ENCODE data around the gene TBC1D10A. TPM values are rescaled to one million over a fixed set of nuclear protein-coding genes. Genes with fewer than 3 reads are reported as not detected.

TBC1D10A gene
- total RNA-seq, 2 donors from 2014 or later = 12.1 to 13.7 TPM

DNA sequence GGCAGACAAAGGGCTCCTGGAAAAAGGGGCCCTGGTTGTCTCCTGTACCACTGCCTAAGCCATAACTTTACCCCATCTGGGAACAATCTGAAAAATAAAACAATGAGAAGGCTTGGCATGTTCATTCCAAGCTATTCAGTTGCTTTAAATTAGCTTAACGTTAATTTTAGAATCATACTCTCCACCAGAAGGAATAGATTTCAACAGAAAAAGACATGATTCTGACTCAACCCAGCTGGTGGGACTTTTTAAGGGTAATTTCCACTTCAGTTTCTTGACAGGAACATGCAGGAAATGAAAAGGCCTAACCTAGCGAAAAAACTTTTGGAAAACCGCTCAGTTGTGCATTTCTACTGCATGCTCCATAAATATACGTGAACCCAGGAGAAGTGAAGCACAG is 22.1 kb upstream of the TBC1D10A start:
- Mint-ChIP-seq H3K9me3 (no peaks in the 10 kb centered on the region), H3K4me1 (no peaks in the 10 kb centered on the region), H3K4me3 (no peak overlapping the region), H3K36me3 (ENCODE audit: low read depth) (peaks cover 79% of the 10 kb centered on the region), H3K27me3 (ENCODE audit: insufficient read depth) (no peaks in the 10 kb centered on the region), H3K27ac (no peak overlapping the region)
- DNase-seq = no peak
- TF ChIP-seq, protein P1, sequence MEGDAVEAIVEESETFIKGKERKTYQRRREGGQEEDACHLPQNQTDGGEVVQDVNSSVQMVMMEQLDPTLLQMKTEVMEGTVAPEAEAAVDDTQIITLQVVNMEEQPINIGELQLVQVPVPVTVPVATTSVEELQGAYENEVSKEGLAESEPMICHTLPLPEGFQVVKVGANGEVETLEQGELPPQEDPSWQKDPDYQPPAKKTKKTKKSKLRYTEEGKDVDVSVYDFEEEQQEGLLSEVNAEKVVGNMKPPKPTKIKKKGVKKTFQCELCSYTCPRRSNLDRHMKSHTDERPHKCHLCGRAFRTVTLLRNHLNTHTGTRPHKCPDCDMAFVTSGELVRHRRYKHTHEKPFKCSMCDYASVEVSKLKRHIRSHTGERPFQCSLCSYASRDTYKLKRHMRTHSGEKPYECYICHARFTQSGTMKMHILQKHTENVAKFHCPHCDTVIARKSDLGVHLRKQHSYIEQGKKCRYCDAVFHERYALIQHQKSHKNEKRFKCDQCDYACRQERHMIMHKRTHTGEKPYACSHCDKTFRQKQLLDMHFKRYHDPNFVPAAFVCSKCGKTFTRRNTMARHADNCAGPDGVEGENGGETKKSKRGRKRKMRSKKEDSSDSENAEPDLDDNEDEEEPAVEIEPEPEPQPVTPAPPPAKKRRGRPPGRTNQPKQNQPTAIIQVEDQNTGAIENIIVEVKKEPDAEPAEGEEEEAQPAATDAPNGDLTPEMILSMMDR (conservative IDR thresholded peaks at IDR 0.05) = no peak
- 96 to 98% methylated on average over 3 to 4 of the region's 4 CpGs for WGBS, 2 experiments (ENCODE audit: insufficient coverage in 1 of 2, insufficient read length in 1 of 2)
- H3K27ac ChIP-seq (ENCODE audit: low read depth, low read length) = no peak overlapping the region
- H3K9me3 ChIP-seq (ENCODE audit: control insufficient read depth, low read length) = no peaks in the 10 kb centered on the region
- H3K9ac ChIP-seq (ENCODE audit: extremely low read depth, low read length, poor library complexity, severe bottlenecking) = no peak overlapping the region
- H3K4me3 ChIP-seq (ENCODE audit: low read length) = no peak overlapping the region
- H3K36me3 ChIP-seq (ENCODE audit: control insufficient read depth, insufficient read depth, low read length) = peaks cover 83% of the 10 kb centered on the region
- H3K27me3 ChIP-seq (ENCODE audit: control insufficient read depth, insufficient read depth, low read length, poor library complexity, severe bottlenecking) = no peaks in the 10 kb centered on the region
- no peaks in the 10 kb centered on the region for H3K4me1 ChIP-seq (ENCODE audit: control insufficient read depth, insufficient read depth, low read length)

DNA sequence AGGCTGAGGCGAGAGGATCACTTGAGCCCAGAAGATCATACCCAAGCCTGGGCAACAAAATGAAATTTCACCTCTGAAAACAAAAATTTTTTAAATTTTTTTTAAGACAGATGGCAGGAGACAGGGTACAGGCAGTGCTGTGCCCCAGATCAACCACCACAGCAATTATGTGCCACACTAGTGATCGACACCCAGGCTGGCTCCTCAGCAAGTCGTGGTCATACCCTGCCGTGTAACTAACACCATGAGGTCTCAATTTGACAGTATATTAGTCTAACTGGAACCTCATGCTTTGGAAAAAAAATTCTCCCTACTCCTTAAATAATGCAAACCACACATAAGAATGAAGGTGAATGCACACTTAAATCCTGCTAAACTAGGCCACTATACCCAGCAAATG is 21.7 kb upstream of the TBC1D10A start:
- H3K4me3 Mint-ChIP-seq = no peak overlapping the region
- Histone ChIP-seq H3K9ac (ENCODE audit: extremely low read depth, low read length, poor library complexity, severe bottlenecking) (no peak overlapping the region), H3K27me3 (ENCODE audit: control insufficient read depth, insufficient read depth, low read length, poor library complexity, severe bottlenecking) (no peaks in the 10 kb centered on the region), H3K27ac (ENCODE audit: low read depth, low read length) (no peak overlapping the region), H3K36me3 (ENCODE audit: control insufficient read depth, insufficient read depth, low read length) (peaks cover 84% of the 10 kb centered on the region), H3K4me1 (ENCODE audit: control insufficient read depth, insufficient read depth, low read length) (no peaks in the 10 kb centered on the region), H3K4me3 (ENCODE audit: low read length) (no peak overlapping the region), H3K9me3 (ENCODE audit: control insufficient read depth, low read length) (no peaks in the 10 kb centered on the region)
- no peaks in the 10 kb centered on the region for H3K27me3 Mint-ChIP-seq (ENCODE audit: insufficient read depth)
- no peaks in the 10 kb centered on the region for H3K9me3 Mint-ChIP-seq
- H3K4me1 Mint-ChIP-seq = no peaks in the 10 kb centered on the region
- TF ChIP-seq, protein P1 (conservative IDR thresholded peaks at IDR 0.05) = no peak
- H3K27ac Mint-ChIP-seq = no peak overlapping the region
- DNase-seq = no peak
- H3K36me3 Mint-ChIP-seq (ENCODE audit: low read depth) = peaks cover 78% of the 10 kb centered on the region
- WGBS, 2 experiments (ENCODE audit: insufficient coverage in 1 of 2, insufficient read length in 1 of 2) = 97 to 100% methylated on average over 3 to 4 of the region's 4 CpGs

DNA sequence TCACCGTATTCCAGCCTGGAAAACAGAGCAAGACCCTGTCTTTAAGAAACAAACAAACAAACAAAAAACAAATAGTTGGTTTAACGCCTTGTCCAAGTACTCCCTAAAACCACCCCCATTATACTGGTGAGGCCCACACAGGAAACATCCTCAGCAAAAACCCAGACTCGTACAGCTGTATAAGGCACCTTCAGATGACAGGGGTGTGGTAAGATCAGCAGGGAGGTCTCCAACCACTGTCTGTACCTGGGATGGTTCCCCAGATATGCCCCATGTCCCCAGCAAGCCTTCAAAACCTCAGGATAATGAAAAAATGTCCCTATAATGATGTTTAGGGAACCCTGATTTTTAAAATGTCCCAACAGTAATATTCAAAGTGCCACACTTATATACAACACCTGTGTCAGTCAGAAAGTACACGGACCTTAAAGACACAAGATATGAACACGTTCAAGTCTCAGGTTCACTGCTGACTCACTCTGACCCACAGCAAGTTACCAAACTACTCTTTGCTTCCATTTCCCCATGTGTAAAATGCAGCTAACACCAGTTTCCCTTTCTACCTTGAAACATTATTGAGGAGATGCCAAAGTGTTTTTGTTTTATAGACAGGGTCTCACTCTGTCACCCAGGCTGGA is 20.6 kb upstream of the TBC1D10A start:
- H3K36me3 ChIP-seq (ENCODE audit: control insufficient read depth, insufficient read depth, low read length) = peaks cover 88% of the 10 kb centered on the region
- H3K4me3 Mint-ChIP-seq = no peak overlapping the region
- peaks cover 80% of the 10 kb centered on the region for H3K36me3 Mint-ChIP-seq (ENCODE audit: low read depth)

More for the DNA sequence above, 20.6 kb upstream of the TBC1D10A start:
- Histone ChIP-seq H3K9me3 (ENCODE audit: control insufficient read depth, low read length) (no peaks in the 10 kb centered on the region), H3K27me3 (ENCODE audit: control insufficient read depth, insufficient read depth, low read length, poor library complexity, severe bottlenecking) (no peaks in the 10 kb centered on the region), H3K4me1 (ENCODE audit: control insufficient read depth, insufficient read depth, low read length) (no peaks in the 10 kb centered on the region), H3K4me3 (ENCODE audit: low read length) (no peak overlapping the region), H3K9ac (ENCODE audit: extremely low read depth, low read length, poor library complexity, severe bottlenecking) (no peak overlapping the region), H3K27ac (ENCODE audit: low read depth, low read length) (no peak overlapping the region)
- Mint-ChIP-seq H3K4me1 (no peaks in the 10 kb centered on the region), H3K27me3 (ENCODE audit: insufficient read depth) (no peaks in the 10 kb centered on the region), H3K27ac (peak overlapping the region; percentile 35), H3K9me3 (no peaks in the 10 kb centered on the region)
- WGBS, 2 experiments (ENCODE audit: insufficient coverage in 1 of 2, insufficient read length in 1 of 2) = 94 to 100% methylated on average over 3 to 5 of the region's 5 CpGs
- no peak for DNase-seq
- TF ChIP-seq, protein P1 (conservative IDR thresholded peaks at IDR 0.05) = no peak
